HL-60 (cell line): ENCODE data around the gene ADAM33.

Experiments
- DNase-seq, 2 experiments: peaks; one replicate each; pipeline ENCODE4 v3.0.0-alpha.2; 2010 to 2020; ENCODE audit warnings: low read depth in 1 of 2, low spot score in 1 of 2
- H3K27ac ChIP-seq: fragments of 250-450 bp; sonication (Bioruptor Pico); replicated peaks from 2 replicates; pipeline ENCODE4 v1.5.1; 2020; ENCODE audit warnings: mild to moderate bottlenecking, moderate library complexity
- H3K27me3 ChIP-seq: fragments of 250-450 bp; sonication (Bioruptor Pico); 2 replicates; pipeline ENCODE4 v1.5.1; 2021; ENCODE audit warnings: mild to moderate bottlenecking, moderate library complexity; ENCODE audit not compliant: insufficient read depth, poor library complexity, severe bottlenecking
- H3K4me3 ChIP-seq: replicated peaks from 2 replicates; pipeline ENCODE4 v1.5.1; 2011; ENCODE audit warnings: mild to moderate bottlenecking, control low read depth, low read length; ENCODE audit not compliant: insufficient read depth
- GABPA ChIP-seq: IDR thresholded peaks from 2 replicates; pipeline ENCODE4 v1.6.1; 2012; ENCODE audit warnings: low read depth
- POLR2AphosphoS5 ChIP-seq: IDR thresholded peaks from 2 replicates; pipeline ENCODE4 v1.6.1; 2012; ENCODE audit warnings: low read depth
- SPI1 ChIP-seq: IDR thresholded peaks from 2 replicates; pipeline ENCODE4 v1.6.1; 2012; ENCODE audit warnings: low read depth, mild to moderate bottlenecking, borderline replicate concordance
- TF ChIP-seq, protein P1 (sequence below): IDR thresholded peaks from 2 replicates; pipeline ENCODE4 v1.6.1; 2012; ENCODE audit warnings: low read depth; ENCODE audit not compliant: insufficient replicate concordance
- TF ChIP-seq, protein P2 (sequence below): IDR thresholded peaks from one replicate; pipeline ENCODE4 v1.5.1; 2011; ENCODE audit warnings: low read length, control low read depth, inconsistent platforms; ENCODE audit not compliant: insufficient read depth

The ADAM33 gene

DNA sequence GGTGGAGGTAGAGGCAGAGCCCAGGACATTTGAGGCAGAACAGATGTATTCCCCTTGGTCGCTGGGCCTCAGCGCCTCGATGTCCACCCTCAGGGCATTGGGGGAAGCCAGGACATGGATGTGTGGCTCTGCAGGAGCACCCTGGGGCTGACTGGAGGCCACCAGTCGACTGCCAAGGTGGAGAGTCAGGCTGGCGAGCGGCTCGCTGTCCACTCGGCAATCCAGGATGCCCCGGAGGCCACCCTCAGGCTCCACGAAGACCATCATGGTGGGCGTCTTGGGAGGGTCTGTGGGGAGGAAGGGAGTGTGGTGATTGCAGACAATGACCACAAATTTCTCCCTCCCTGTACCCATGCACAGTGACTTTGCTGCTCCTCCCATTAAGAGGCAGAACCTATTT, 8.2 kb upstream of the ADAM33 start:
- TF ChIP-seq, protein P1, sequence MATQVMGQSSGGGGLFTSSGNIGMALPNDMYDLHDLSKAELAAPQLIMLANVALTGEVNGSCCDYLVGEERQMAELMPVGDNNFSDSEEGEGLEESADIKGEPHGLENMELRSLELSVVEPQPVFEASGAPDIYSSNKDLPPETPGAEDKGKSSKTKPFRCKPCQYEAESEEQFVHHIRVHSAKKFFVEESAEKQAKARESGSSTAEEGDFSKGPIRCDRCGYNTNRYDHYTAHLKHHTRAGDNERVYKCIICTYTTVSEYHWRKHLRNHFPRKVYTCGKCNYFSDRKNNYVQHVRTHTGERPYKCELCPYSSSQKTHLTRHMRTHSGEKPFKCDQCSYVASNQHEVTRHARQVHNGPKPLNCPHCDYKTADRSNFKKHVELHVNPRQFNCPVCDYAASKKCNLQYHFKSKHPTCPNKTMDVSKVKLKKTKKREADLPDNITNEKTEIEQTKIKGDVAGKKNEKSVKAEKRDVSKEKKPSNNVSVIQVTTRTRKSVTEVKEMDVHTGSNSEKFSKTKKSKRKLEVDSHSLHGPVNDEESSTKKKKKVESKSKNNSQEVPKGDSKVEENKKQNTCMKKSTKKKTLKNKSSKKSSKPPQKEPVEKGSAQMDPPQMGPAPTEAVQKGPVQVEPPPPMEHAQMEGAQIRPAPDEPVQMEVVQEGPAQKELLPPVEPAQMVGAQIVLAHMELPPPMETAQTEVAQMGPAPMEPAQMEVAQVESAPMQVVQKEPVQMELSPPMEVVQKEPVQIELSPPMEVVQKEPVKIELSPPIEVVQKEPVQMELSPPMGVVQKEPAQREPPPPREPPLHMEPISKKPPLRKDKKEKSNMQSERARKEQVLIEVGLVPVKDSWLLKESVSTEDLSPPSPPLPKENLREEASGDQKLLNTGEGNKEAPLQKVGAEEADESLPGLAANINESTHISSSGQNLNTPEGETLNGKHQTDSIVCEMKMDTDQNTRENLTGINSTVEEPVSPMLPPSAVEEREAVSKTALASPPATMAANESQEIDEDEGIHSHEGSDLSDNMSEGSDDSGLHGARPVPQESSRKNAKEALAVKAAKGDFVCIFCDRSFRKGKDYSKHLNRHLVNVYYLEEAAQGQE, result no peak
- TF ChIP-seq, protein P2, sequence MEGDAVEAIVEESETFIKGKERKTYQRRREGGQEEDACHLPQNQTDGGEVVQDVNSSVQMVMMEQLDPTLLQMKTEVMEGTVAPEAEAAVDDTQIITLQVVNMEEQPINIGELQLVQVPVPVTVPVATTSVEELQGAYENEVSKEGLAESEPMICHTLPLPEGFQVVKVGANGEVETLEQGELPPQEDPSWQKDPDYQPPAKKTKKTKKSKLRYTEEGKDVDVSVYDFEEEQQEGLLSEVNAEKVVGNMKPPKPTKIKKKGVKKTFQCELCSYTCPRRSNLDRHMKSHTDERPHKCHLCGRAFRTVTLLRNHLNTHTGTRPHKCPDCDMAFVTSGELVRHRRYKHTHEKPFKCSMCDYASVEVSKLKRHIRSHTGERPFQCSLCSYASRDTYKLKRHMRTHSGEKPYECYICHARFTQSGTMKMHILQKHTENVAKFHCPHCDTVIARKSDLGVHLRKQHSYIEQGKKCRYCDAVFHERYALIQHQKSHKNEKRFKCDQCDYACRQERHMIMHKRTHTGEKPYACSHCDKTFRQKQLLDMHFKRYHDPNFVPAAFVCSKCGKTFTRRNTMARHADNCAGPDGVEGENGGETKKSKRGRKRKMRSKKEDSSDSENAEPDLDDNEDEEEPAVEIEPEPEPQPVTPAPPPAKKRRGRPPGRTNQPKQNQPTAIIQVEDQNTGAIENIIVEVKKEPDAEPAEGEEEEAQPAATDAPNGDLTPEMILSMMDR, result no peak
- TF ChIP-seq GABPA, result no peak
- no peak for TF ChIP-seq SPI1
- no peak for TF ChIP-seq POLR2AphosphoS5
- Histone ChIP-seq H3K27me3 (peaks cover 2% of the 10 kb centered on the region), H3K27ac (no peak overlapping the region), H3K4me3 (no peak overlapping the region)
- no peak for DNase-seq

DNA sequence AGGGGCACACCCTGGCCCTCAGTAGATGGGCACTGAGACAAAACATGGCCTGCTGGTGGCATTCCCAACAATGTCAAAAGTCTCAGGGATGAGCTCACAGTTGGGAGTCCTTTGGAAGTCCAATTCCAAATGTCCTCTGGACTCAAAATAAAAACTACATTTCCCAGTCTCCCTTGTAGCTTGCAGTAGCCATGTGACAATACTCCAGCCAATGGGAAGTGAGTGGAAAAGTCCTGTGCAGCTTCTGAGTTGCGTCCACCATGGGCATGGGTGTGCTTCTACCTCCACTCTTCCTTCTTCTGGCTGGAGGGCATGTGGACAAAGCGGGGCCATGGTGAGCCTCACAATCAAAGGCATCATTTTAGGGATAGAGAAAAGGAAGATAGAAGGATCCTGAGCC, 5.8 kb upstream of the ADAM33 start:
- no peak overlapping the region for H3K27ac ChIP-seq
- TF ChIP-seq, protein P1, result no peak
- H3K4me3 ChIP-seq, result no peak overlapping the region
- H3K27me3 ChIP-seq, result peaks cover 15% of the 10 kb centered on the region
- no peak for DNase-seq

DNA sequence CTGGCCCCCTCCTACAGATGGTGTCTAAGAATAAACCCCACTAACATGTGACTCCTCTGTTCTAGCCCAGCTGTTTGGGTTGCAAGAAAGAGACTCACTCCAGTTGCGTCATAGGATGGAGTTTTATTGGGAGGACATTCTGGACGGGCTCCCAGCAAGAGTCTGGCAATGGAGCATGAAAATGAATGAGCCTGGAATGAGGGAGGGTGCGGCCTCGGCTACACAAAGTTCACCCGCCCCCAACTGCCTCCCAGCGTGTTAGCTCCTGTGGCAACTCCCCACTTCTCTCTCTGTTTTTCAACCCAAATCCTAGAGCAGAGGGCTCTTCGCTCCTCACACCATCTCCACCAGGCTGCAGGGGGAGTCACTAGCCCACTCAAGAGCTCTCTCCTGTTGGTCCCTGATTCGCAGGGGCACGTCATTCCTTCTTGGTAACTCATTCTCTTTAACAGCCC, 5.1 kb upstream of the ADAM33 start:
- no peak overlapping the region for H3K4me3 ChIP-seq
- TF ChIP-seq GABPA (no peak), POLR2AphosphoS5 (no peak)
- TF ChIP-seq, protein P1, result no peak
- peaks cover 21% of the 10 kb centered on the region for H3K27me3 ChIP-seq
- no peak for DNase-seq
- H3K27ac ChIP-seq, result no peak overlapping the region

DNA sequence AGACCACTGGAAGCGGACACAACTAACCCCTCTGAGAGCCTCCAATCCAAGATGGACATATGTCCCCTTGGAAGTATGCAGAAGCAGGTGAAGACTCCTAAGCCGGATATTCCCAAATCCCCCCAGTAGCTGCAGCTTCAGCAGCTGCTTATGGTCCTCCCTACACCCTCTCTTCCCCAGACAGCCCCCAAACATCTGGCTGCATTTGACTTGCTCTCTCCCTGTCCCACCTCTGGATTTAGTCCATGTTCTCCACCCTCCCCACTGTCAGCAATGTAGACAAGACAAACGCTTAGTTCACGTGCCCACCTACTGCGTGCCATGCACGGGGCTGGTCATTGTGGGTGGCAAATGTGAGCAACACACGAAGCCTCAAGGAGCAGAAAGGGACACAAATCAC, 4.6 kb upstream of the ADAM33 start:
- Histone ChIP-seq H3K27me3 (peaks cover 25% of the 10 kb centered on the region), H3K27ac (no peak overlapping the region), H3K4me3 (no peak overlapping the region)
- no peak for DNase-seq
- TF ChIP-seq SPI1, result no peak
- no peak for TF ChIP-seq POLR2AphosphoS5
- TF ChIP-seq, protein P1, result no peak
- TF ChIP-seq, protein P2, result no peak
- TF ChIP-seq GABPA, result no peak
